GM12872 (cell line): ENCODE results near the gene DIP2A.

Experiments used
- CTCF ChIP-seq: IDR thresholded peaks from 3 replicates; pipeline ENCODE4 v1.5.1; 2011; ENCODE audit warnings: low read depth, mild to moderate bottlenecking, low read length, moderate library complexity; ENCODE audit not compliant: insufficient read depth

Gene DIP2A

GRCh38 chr21:46468108-46468774, 9.6 kb downstream of the DIP2A start:
- TF ChIP-seq CTCF = no peak

GRCh38 chr21:46469275-46469674, 10.6 kb downstream of the DIP2A start:
- TF ChIP-seq CTCF = no peak

GRCh38 chr21:46471514-46471913, 12.8 kb downstream of the DIP2A start:
- TF ChIP-seq CTCF = no peak

GRCh38 chr21:46472246-46472645, 13.6 kb downstream of the DIP2A start:
- TF ChIP-seq CTCF = no peak

GRCh38 chr21:46474382-46474781, 15.7 kb downstream of the DIP2A start:
- no peak for TF ChIP-seq CTCF

GRCh38 chr21:46475296-46475695, 16.6 kb downstream of the DIP2A start:
- TF ChIP-seq CTCF = no peak

- TF ChIP-seq CTCF = no peak
Measured at GRCh38 chr21:46477765-46478164, 19.1 kb downstream of the DIP2A start.
